ENCODE data around the gene GLP1R. TPM values are rescaled to one million over a fixed set of nuclear protein-coding genes. Genes with fewer than 3 reads are reported as not detected.

GLP1R gene
- total RNA-seq, 1 experiment from 2014 or later = not detected

DNA sequence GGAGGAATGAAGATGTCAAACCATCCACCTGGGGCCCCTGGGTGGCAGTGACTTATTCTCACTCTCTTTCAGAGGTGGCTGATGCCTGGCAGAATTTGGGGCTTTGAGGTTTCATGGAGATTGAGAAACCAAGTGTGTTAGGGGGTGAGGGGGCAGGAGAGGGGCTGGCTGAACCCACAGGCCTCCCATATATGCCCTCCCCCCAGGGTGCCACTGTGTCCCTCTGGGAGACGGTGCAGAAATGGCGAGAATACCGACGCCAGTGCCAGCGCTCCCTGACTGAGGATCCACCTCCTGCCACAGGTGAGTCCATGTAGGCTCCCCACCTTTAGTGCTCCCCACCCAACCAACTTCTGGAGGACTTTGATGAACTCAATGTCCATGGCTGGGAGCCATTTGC lies 7.6 kb downstream of the GLP1R start:
- H3K4me3 ChIP-seq (ENCODE audit: low read length) = no peak overlapping the region
- H3K9me2 ChIP-seq (replicated peaks; ENCODE audit: insufficient read depth, low read length) = no peaks in the 10 kb centered on the region
- H2AFZ ChIP-seq (ENCODE audit: low read length) = no peak overlapping the region
- H3K27me3 ChIP-seq (ENCODE audit: low read length) = no peaks in the 10 kb centered on the region
- H3K79me2 ChIP-seq (ENCODE audit: low read length) = no peaks in the 10 kb centered on the region
- H3K9ac ChIP-seq (ENCODE audit: low read length) = no peak overlapping the region
- no peaks in the 10 kb centered on the region for H3K9me3 ChIP-seq (ENCODE audit: low read length)
- no peak overlapping the region for H3K27ac ChIP-seq (ENCODE audit: low read length)
- H3K4me2 ChIP-seq (ENCODE audit: low read depth, low read length, poor library complexity, severe bottlenecking) = no peak overlapping the region
- DNase-seq = no peak
- no peaks in the 10 kb centered on the region for H3K36me3 ChIP-seq (ENCODE audit: insufficient read depth, low read length)
- H3K4me1 ChIP-seq (ENCODE audit: low read length) = no peaks in the 10 kb centered on the region
- H4K20me1 ChIP-seq (ENCODE audit: insufficient read depth, low read depth, low read length) = no peaks in the 10 kb centered on the region

DNA sequence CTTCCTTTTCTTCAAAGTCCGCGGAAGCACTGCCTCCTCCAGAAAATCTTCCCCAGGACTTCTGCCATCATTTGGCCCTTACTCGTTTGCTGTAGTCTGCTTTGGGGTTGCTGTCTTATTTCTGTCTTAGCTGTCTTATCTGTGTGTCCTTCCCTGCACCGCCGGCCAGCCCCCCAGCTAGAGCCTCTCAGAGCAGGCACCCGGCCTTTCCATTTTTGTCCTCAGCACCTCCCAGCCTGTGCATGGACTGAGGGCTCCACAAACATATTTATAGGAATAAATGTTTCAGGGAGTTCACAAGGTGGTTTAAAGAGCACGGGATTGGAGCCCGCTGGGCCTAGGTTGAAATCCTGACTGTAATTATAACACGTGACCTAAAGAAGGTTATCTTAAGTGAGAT lies 8.1 kb downstream of the GLP1R start:
- no peak overlapping the region for H2AFZ ChIP-seq (ENCODE audit: low read length)
- H3K4me1 ChIP-seq (ENCODE audit: low read length) = no peaks in the 10 kb centered on the region
- H3K4me2 ChIP-seq (ENCODE audit: low read depth, low read length, poor library complexity, severe bottlenecking) = no peak overlapping the region
- H3K27me3 ChIP-seq (ENCODE audit: low read length) = no peaks in the 10 kb centered on the region
- no peak for DNase-seq
- no peaks in the 10 kb centered on the region for H4K20me1 ChIP-seq (ENCODE audit: insufficient read depth, low read depth, low read length)
- no peaks in the 10 kb centered on the region for H3K9me3 ChIP-seq (ENCODE audit: low read length)
- H3K79me2 ChIP-seq (ENCODE audit: low read length) = no peaks in the 10 kb centered on the region
- H3K27ac ChIP-seq (ENCODE audit: low read length) = no peak overlapping the region
- H3K9ac ChIP-seq (ENCODE audit: low read length) = no peak overlapping the region
- H3K36me3 ChIP-seq (ENCODE audit: insufficient read depth, low read length) = no peaks in the 10 kb centered on the region
- H3K4me3 ChIP-seq (ENCODE audit: low read length) = no peak overlapping the region
- H3K9me2 ChIP-seq (replicated peaks; ENCODE audit: insufficient read depth, low read length) = no peaks in the 10 kb centered on the region

DNA sequence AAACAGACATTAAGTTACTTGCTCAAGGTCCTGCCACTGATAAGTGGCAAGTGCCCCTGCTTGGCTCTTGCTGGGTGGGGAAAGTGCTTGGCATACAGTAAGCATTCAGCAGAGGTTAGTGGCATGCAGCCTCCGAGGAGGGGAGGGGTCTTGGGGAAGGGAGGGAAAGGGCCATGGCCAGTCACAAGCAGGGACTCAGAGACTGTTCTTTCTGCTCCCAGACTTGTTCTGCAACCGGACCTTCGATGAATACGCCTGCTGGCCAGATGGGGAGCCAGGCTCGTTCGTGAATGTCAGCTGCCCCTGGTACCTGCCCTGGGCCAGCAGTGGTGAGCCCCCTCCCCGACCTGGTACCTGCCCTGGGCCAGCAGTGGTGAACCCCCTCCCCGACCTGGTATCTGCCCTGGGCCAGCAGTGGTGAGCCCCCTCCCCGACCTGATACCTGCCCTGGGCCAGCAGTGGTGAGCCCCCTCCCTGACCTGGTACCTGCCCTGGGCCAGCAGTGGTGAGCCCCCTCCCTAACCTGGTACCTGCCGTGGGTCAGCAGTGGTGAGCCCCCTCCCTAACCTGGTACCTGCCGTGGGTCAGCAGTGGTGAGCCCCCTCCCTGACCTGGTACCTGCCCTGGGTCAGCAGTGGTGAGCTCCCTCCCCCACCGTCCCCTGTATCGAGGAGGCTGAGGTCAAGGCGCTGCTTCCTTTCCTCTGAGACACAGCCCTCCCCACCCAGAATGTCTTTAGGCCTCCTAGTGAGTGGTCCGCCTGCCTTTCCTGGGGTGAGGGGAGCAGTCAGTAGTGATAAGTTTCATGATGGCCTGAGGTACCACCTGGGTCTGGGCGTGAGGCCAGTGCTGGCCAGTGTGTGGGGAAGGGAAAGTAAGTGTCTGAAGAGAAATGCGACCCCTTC lies 8.9 kb downstream of the GLP1R start:
- H3K4me3 ChIP-seq (ENCODE audit: low read length) = no peak overlapping the region
- no peak overlapping the region for H3K9ac ChIP-seq (ENCODE audit: low read length)
- no peaks in the 10 kb centered on the region for H3K9me3 ChIP-seq (ENCODE audit: low read length)
- no peak overlapping the region for H3K27ac ChIP-seq (ENCODE audit: low read length)
- H3K9me2 ChIP-seq (replicated peaks; ENCODE audit: insufficient read depth, low read length) = no peaks in the 10 kb centered on the region
- H4K20me1 ChIP-seq (ENCODE audit: insufficient read depth, low read depth, low read length) = no peaks in the 10 kb centered on the region
- DNase-seq = no peak
- H3K4me2 ChIP-seq (ENCODE audit: low read depth, low read length, poor library complexity, severe bottlenecking) = no peak overlapping the region
- no peak overlapping the region for H2AFZ ChIP-seq (ENCODE audit: low read length)
- no peaks in the 10 kb centered on the region for H3K27me3 ChIP-seq (ENCODE audit: low read length)
- no peaks in the 10 kb centered on the region for H3K36me3 ChIP-seq (ENCODE audit: insufficient read depth, low read length)
- no peaks in the 10 kb centered on the region for H3K4me1 ChIP-seq (ENCODE audit: low read length)
- no peaks in the 10 kb centered on the region for H3K79me2 ChIP-seq (ENCODE audit: low read length)

DNA sequence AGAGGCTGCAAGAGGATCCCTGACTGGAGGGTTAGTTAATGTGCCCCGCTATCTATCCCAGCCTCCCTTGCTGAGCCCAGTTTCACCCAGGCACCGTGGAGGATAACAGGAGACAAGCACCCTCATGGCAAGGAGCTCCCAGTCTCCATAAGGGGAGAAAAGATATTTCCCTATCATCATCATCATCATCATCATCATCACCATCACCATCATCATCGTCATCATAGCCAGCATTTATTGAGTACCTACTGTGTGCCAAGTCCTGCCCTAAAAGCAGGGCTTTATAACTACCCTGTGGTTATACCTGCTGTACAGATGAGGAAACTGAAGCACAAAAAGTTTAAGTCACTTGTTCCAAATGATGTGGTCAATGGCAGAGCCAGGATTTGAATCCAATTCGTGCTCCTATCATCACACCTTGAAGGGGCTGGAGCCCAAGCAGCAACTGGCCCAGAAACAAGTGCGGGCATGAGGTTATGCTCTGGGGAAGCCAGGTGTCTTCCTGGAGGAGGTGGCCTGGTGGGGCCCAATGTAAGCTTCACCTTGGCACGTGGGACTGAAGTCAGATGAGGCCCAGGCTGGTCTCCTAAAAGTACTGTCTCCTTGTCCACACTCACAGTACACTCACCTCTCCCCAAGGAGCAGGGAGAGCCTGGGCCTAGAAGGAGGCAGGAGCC lies 10.0 kb downstream of the GLP1R start:
- H4K20me1 ChIP-seq (ENCODE audit: insufficient read depth, low read depth, low read length) = no peaks in the 10 kb centered on the region
- H3K9me2 ChIP-seq (replicated peaks; ENCODE audit: insufficient read depth, low read length) = no peaks in the 10 kb centered on the region
- no peak overlapping the region for H2AFZ ChIP-seq (ENCODE audit: low read length)
- no peak overlapping the region for H3K9ac ChIP-seq (ENCODE audit: low read length)
- DNase-seq = no peak
- no peak overlapping the region for H3K4me3 ChIP-seq (ENCODE audit: low read length)
- no peaks in the 10 kb centered on the region for H3K27me3 ChIP-seq (ENCODE audit: low read length)
- H3K36me3 ChIP-seq (ENCODE audit: insufficient read depth, low read length) = no peaks in the 10 kb centered on the region
- H3K27ac ChIP-seq (ENCODE audit: low read length) = no peak overlapping the region
- no peaks in the 10 kb centered on the region for H3K79me2 ChIP-seq (ENCODE audit: low read length)
- no peaks in the 10 kb centered on the region for H3K4me1 ChIP-seq (ENCODE audit: low read length)
- H3K9me3 ChIP-seq (ENCODE audit: low read length) = no peaks in the 10 kb centered on the region
- no peak overlapping the region for H3K4me2 ChIP-seq (ENCODE audit: low read depth, low read length, poor library complexity, severe bottlenecking)

DNA sequence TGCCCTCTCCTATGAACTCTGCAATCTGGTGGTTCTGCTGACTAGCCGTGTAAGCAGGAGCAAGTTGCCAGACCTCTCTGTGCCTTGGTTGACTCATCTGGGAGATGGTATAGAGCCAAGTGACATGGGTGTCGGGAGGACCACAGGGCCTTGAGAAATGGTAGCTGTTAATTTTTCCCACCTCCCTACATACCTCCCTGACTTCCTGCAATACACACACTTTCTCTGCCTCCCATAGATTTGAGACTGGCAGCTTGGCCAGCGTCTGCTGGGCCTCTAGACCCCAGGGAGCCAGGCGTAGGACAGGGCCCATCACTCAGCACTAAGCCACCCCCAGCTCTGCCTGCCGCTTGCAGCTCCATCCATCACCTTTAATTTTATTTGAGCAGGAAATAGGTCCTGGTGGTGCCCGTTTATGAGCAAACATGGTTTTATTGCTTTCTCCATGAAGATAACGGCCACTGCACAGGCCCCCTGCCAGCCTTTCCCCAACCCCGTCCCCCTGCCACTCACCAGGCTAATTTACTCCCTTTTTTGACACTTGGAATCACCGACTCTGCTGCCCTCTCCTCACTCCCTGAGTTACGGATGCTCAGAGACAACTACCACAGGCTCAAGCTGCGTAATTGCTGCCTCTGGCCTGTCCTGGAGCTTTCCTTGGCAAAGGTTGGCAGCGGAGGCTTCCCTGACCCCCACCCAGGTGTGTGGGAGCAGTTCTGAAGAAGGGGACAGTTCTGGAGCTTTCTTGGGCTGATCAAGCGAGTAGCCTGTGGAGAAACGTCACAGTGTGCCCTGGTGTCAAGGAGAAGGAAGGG lies 11.1 kb downstream of the GLP1R start:
- H3K9me2 ChIP-seq (replicated peaks; ENCODE audit: insufficient read depth, low read length) = no peaks in the 10 kb centered on the region
- H4K20me1 ChIP-seq (ENCODE audit: insufficient read depth, low read depth, low read length) = no peaks in the 10 kb centered on the region
- no peak overlapping the region for H2AFZ ChIP-seq (ENCODE audit: low read length)
- H3K27me3 ChIP-seq (ENCODE audit: low read length) = no peaks in the 10 kb centered on the region
- H3K9ac ChIP-seq (ENCODE audit: low read length) = no peak overlapping the region
- no peaks in the 10 kb centered on the region for H3K79me2 ChIP-seq (ENCODE audit: low read length)
- H3K9me3 ChIP-seq (ENCODE audit: low read length) = no peaks in the 10 kb centered on the region
- no peak overlapping the region for H3K4me3 ChIP-seq (ENCODE audit: low read length)
- no peaks in the 10 kb centered on the region for H3K36me3 ChIP-seq (ENCODE audit: insufficient read depth, low read length)
- H3K4me1 ChIP-seq (ENCODE audit: low read length) = no peaks in the 10 kb centered on the region
- no peak overlapping the region for H3K4me2 ChIP-seq (ENCODE audit: low read depth, low read length, poor library complexity, severe bottlenecking)
- no peak for DNase-seq
- H3K27ac ChIP-seq (ENCODE audit: low read length) = no peak overlapping the region

DNA sequence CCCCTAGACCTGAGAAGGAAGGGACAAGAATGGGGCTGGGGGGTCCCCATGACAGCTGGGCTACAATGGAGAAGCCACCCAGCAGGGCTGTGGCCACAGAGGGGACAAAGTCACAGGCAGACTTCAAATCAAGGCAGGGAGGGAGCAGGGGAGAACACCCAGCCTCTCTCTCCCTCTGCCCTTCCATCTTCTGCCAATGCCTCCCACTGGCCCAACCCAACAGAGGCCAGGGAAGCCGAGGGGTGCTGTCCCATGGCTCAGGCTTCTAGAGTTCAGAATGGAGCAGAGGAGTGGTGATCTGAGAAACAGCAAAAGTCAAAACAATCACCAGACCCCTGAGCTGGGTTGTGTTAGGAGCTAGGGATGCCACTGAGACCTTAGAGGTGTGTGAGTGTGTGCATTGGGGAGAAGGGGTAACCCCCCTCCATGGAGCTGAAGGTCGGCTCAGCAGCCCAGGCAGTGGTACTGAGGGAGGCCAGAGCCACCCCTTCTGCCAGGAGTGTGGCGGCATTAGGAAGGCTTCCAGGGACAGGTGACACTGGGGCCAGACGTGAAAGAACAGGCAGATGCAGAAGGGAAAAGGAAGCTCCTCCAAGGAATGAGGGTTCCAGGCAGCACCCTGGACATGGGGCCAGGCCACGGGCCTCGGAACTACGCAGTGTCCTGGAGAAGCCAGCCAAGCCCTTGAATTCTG lies 12.0 kb downstream of the GLP1R start:
- Histone ChIP-seq H3K9ac (ENCODE audit: low read length) (no peak overlapping the region), H3K4me2 (ENCODE audit: low read depth, low read length, poor library complexity, severe bottlenecking) (no peak overlapping the region), H4K20me1 (ENCODE audit: insufficient read depth, low read depth, low read length) (no peaks in the 10 kb centered on the region), H3K9me3 (ENCODE audit: low read length) (no peaks in the 10 kb centered on the region), H3K9me2 (replicated peaks; ENCODE audit: insufficient read depth, low read length) (no peaks in the 10 kb centered on the region), H3K4me3 (ENCODE audit: low read length) (no peak overlapping the region), H3K79me2 (ENCODE audit: low read length) (no peaks in the 10 kb centered on the region), H3K27me3 (ENCODE audit: low read length) (no peaks in the 10 kb centered on the region), H3K4me1 (ENCODE audit: low read length) (no peaks in the 10 kb centered on the region), H3K27ac (ENCODE audit: low read length) (no peak overlapping the region), H3K36me3 (ENCODE audit: insufficient read depth, low read length) (no peaks in the 10 kb centered on the region), H2AFZ (ENCODE audit: low read length) (no peak overlapping the region)
- no peak for DNase-seq

DNA sequence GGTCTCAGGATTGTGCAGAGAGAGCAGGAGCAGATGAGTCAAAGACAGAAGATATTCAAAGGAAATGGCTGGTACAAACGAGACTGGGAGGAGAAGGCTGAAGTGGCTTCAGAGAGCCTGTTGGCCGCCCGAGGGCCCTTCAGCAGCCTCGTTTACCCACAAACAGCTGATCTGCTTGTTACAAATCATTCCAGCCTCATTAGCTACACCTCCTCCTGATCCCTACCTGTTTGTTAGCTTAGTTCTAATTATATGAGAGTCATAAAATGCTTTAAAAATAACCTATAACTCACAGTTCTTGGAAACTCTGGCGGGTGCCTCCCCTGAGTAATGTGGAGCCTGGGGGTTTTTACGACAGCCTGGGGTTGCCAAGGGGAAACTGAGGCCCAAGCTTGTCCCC lies 12.6 kb downstream of the GLP1R start:
- H4K20me1 ChIP-seq (ENCODE audit: insufficient read depth, low read depth, low read length) = no peaks in the 10 kb centered on the region
- H3K79me2 ChIP-seq (ENCODE audit: low read length) = no peaks in the 10 kb centered on the region
- no peaks in the 10 kb centered on the region for H3K4me1 ChIP-seq (ENCODE audit: low read length)
- H3K9me2 ChIP-seq (replicated peaks; ENCODE audit: insufficient read depth, low read length) = no peaks in the 10 kb centered on the region
- DNase-seq = no peak
- H3K27ac ChIP-seq (ENCODE audit: low read length) = no peak overlapping the region
- no peaks in the 10 kb centered on the region for H3K27me3 ChIP-seq (ENCODE audit: low read length)
- H3K36me3 ChIP-seq (ENCODE audit: insufficient read depth, low read length) = no peaks in the 10 kb centered on the region
- no peak overlapping the region for H3K4me2 ChIP-seq (ENCODE audit: low read depth, low read length, poor library complexity, severe bottlenecking)
- H3K4me3 ChIP-seq (ENCODE audit: low read length) = no peak overlapping the region
- H3K9me3 ChIP-seq (ENCODE audit: low read length) = no peaks in the 10 kb centered on the region
- no peak overlapping the region for H3K9ac ChIP-seq (ENCODE audit: low read length)
- H2AFZ ChIP-seq (ENCODE audit: low read length) = no peak overlapping the region

Measured in Karpas-422 (cell line).